ENCODE results near the gene PTGS2.
"Not testable (repeated sequence)": the region's sequence is repeated elsewhere in the genome, so short reads cannot be mapped to it uniquely, and the experiment has no call there.

PTGS2 gene

GRCh38 chr1:186670297-186671135 lies 9.7 kb downstream of the PTGS2 start:
- in situ Hi-C loops (cut with HindIII; ENCODE audit: low sequenced_read_pairs) = no loop called here

DNA sequence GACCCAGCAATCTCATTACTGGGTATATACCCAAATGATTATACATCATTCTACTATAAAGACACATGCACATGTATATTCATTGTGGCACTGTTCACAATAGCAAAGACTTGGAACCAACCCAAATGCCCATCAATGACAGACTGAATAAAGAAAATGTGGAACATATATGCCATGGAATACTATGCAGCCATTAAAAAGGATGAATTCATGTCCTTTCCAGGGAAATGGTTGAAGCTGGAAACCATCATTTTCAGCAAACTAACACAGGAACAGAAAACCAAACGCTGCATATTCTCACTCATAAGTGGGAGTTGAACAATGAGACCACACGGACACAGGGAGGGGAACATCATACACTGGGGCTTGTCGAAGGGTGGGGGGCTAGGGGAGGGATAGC lies 10.4 kb downstream of the PTGS2 start:
- in situ Hi-C loops (cut with HindIII; ENCODE audit: low sequenced_read_pairs) = not testable (repeated sequence)

GRCh38 chr1:186664217-186664616 lies 16.0 kb downstream of the PTGS2 start:
- in situ Hi-C loops (cut with HindIII; ENCODE audit: low sequenced_read_pairs) = not testable (repeated sequence)

- in situ Hi-C loops (cut with HindIII; ENCODE audit: low sequenced_read_pairs) = no loop called here
Observed at GRCh38 chr1:186662752-186663151, 17.5 kb downstream of the PTGS2 start.

DNA sequence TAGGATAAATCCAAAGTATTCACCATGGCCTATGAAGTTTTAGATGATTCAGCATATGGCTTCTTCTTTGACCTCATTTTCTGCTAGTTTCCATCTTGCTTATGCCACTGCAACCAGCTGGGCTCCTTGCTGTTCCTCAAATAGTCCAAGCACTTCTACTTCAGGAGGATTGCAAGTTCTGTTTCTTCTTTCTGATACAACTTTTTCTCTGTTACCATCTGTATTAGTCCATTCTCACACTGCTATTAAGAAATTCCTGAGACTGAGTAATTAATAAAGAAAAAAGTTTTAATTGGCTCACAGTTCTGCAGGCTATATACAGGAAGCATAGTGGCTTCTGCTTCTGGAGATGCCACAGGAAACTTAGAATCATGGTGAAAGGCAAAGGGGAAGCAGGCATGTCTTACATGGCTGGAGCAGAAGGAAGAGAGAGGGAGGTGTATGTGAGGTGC lies 20.3 kb downstream of the PTGS2 start:
- in situ Hi-C loops (cut with HindIII; ENCODE audit: low sequenced_read_pairs) = no loop called here

GRCh38 chr1:186658999-186659398 lies 21.2 kb downstream of the PTGS2 start:
- in situ Hi-C loops (cut with HindIII; ENCODE audit: low sequenced_read_pairs) = no loop called here

DNA sequence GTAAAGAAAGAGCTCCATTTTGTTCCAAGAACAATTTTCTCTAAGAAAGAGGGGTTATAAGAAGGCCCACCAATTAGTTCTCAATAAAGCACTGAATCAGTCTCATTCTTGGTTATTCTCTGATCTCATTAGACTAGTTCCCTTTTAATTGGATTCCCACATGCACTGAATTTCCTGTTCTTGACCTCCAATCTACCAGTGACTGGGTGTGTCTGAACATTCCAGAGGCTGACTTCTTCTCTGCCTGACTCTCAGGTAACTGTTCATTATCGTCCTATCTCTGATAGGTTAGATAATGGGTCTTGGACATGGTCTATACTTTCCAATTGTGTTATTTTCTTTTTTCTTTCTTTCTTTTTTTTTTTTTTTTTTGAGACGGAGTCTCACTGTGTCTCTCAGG lies 22.7 kb downstream of the PTGS2 start:
- in situ Hi-C loops (cut with HindIII; ENCODE audit: low sequenced_read_pairs) = no loop called here

DNA sequence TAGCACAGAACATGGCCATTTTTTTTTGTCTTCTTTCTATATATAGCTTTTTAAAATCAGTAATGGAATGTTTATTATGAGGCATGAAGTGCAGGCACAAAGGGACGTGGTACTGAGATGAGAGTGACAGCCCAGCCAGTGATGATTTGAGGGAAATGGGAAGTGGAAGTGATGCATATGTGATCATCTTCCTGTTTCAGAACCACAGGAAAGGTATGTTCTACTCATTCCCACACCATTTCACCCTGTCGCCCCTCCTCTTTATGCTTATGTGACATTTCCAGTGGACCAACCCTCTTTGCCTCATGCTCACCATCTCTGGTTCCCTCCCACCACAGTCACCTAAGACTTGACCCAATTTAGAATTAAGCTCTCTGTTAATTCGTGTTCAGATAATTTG lies 24.3 kb downstream of the PTGS2 start:
- in situ Hi-C loops (cut with HindIII; ENCODE audit: low sequenced_read_pairs) = no loop called here

DNA sequence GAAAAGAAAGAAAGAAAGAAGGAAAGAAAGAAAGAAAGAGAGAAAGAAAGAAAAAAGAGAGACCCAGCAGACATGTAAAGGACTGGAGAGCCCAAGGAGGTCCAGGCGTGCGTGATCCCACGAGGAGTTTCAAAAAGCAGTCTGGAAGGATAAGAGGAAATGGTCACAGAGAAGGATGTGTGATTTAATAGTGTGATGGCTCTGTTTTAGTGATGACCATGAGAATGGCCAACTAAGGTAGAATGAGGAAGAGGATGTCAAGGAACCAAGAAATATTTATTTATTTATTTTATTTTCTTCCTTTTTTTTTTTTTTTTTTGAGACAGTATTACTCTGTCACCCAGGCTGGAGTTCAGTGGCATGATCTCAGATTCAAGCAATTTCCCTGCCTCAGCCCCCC lies 25.5 kb downstream of the PTGS2 start:
- in situ Hi-C loops (cut with HindIII; ENCODE audit: low sequenced_read_pairs) = loop anchor here (5.0 kb wide), 1 partner anchor 47 kb away; no protein-coding TSS in a partner anchor

DNA sequence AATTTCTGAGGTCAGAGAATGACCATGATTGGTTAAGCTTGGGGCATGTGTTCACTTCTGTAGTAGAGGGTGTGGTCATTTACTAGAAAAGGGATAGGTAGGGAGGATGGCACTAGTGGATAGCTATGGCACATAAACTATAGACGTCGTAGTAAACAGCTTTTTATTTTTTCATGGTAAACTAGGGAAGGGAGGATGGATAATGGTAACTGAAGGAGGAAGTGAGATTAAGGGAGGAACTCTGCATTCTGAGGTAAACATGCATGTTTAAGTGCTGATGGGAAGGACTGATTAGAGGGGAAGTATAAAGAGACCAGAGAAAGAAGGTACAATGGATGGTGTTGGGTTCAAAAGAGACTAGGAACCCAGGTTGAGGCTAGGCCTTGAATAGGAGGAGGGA lies 26.9 kb downstream of the PTGS2 start:
- in situ Hi-C loops (cut with HindIII; ENCODE audit: low sequenced_read_pairs) = loop anchor here (5.0 kb wide), 1 partner anchor 46 kb away; no protein-coding TSS in a partner anchor

DNA sequence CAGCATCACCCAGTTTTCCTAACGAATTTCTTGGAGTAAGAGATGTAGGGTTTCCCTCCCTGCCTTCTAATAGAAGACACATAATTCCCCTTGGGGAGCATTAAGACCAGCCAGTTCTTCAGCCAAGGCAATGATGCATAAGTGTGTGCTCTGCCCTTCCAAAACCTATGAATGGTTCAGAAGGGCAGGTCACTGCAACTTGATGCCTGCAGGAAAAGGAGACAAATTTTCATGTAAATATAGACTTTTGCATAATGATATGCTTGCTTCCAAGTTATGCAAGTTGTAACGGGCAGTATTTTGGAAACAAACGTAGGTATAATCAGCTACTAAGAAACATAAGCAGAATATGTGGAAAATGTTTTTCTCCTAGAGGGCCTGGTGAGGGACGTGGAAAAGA lies 31.6 kb downstream of the PTGS2 start:
- in situ Hi-C loops (cut with HindIII; ENCODE audit: low sequenced_read_pairs) = no loop called here

GRCh38 chr1:186647985-186648384 lies 32.2 kb downstream of the PTGS2 start:
- in situ Hi-C loops (cut with HindIII; ENCODE audit: low sequenced_read_pairs) = not testable (repeated sequence)

DNA sequence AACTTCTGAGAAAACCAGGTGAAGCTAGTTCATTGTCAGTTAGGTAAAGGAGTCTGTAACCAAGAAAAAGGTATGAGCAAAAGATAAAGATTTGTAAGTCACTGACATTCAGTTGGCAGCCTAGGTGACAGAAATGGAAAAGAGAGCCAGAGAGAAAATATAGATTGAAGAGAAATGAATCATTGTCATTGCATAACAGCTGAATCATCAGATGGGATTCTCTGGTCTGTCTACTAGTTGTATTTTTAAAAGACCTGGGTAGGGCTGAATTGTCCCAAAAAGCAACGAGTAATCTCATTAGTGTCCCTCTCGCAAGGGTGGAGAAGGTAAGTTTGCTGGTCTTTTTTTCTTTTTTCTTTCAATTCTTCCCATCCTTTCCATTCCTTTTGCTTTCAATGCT lies 36.6 kb downstream of the PTGS2 start:
- in situ Hi-C loops (cut with HindIII; ENCODE audit: low sequenced_read_pairs) = no loop called here

GRCh38 chr1:186637567-186637966 lies 42.7 kb downstream of the PTGS2 start:
- in situ Hi-C loops (cut with HindIII; ENCODE audit: low sequenced_read_pairs) = not testable (repeated sequence)

- in situ Hi-C loops (cut with HindIII; ENCODE audit: low sequenced_read_pairs) = no loop called here
Observed at GRCh38 chr1:186636786-186637185, 43.4 kb downstream of the PTGS2 start.

DNA sequence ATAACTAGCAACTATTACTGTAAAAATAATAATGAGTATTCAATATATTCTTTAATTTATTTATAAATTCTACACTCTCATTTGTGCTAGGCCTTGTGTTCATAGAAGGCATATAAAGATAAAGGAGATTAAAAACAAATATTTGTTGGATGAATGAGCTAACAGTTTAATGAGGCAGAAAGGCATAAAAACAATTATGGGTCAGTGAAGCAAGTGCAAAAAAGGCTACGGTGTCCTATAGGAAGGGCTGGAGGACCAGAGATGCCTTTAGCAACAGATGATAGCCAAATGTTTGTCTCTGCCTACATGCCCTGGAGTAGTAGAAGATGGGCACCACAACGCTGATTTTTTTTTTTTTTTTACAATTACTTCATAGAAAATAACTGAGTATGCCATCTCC lies 45.7 kb downstream of the PTGS2 start:
- in situ Hi-C loops (cut with HindIII; ENCODE audit: low sequenced_read_pairs) = no loop called here

DNA sequence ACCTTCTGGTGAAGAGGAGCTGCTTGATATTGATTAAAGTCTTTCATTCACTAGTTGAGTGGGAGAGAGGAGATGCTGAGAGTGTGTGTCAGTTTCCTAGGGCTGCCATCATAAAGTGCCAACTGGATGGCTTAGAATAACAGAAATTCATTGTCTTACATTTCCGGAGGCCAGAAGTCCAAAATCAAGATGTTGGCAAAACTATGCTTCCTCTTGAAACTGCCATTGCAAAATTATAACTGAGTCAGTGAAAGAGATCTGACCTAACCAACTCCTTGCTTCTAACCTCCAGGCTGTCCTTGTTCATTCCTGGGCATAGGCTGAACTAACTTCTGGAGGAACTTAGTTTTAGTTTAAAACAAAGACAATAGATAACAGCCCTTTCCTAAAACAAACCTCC lies 47.1 kb downstream of the PTGS2 start:
- in situ Hi-C loops (cut with HindIII; ENCODE audit: low sequenced_read_pairs) = no loop called here

DNA sequence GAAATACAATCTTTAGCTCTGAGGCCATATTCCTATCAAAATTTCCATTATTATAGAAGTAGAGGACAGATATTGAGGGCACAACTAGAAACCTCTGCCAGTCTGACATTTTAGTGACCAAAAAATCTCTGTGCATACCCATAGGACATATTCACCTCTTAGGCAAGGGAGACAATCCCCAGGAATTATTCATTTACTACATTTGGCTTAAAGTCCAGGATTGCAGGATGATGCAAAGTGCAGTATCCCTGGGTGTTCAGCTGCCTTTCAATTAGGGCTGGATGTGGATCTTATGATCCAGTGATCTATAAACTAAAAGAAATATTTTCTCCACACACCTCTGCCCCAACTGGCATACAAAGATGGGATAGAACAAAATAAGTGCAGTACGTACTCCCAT lies 50.9 kb downstream of the PTGS2 start:
- in situ Hi-C loops (cut with HindIII; ENCODE audit: low sequenced_read_pairs) = no loop called here

- in situ Hi-C loops (cut with HindIII; ENCODE audit: low sequenced_read_pairs) = no loop called here
Observed at GRCh38 chr1:186628910-186629309, 51.3 kb downstream of the PTGS2 start.

DNA sequence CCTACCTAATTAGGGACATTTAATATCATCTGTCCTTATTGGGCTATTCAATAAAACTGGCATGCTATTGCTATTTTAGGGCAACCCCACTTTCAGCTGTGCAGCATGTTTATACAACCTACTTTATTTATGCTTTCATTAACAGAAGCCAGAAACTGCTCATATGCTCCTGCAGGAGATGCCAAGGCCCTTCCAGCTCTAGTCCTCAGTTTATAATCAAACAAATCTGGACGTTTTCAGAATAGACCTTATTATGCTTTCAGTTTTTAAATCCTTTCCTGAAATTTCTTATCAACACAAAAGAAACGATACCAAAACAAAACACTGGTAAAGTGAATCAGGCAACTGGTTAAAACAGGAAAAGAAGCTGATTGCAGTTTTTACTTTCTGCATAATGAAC lies 53.2 kb downstream of the PTGS2 start:
- in situ Hi-C loops (cut with HindIII; ENCODE audit: low sequenced_read_pairs) = no loop called here

GRCh38 chr1:186626356-186626932 lies 53.8 kb downstream of the PTGS2 start:
- in situ Hi-C loops (cut with HindIII; ENCODE audit: low sequenced_read_pairs) = no loop called here

DNA sequence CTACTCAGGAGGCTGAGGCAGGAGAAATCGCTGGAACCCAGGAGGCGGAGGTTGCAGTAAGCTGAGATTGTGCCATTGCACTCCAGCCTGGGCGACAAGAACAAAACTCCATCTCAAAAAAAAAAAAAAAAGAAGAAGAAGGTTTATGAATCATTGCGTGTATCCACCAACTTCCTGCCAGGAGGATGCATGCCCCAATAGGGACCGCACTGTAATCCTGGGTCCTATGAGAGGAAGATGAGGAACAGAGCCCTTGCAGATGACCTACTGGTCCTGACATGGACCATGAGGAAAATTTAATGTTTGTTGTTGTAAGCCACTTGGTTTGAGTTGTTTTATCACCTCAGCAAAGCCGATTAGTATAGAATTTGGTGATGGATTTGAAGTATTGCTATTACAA lies 56.7 kb downstream of the PTGS2 start:
- in situ Hi-C loops (cut with HindIII; ENCODE audit: low sequenced_read_pairs) = no loop called here

Measured in DLD1 (cell line).